WTC11 (cell line): ENCODE results near the gene YBEY. TPM values are rescaled to one million over a fixed set of nuclear protein-coding genes. Genes with fewer than 3 reads are reported as not detected.
A peak's percentile ranks its signal among the peaks of the same experiment; 100 is the strongest.

ENCODE experiments used
- ATAC-seq: fragments of 200-7000 bp; cut with Tn5 transposase; 2 replicates; pipeline ENCODE4 v1.10.0; 2021; ENCODE audit warnings: mild to moderate bottlenecking, moderate library complexity
- CTCF ChIA-PET: fragments of 300-600 bp; sonication (Branson Sonifier 250); formaldehyde crosslinking; loops from one replicate; lab custom pipeline; 2021; ENCODE audit warnings: antibody characterized with exemption; lab: Charles Lee
- POLR2A ChIA-PET: fragments of 350-600 bp; sonication (Branson Sonifier 250); formaldehyde crosslinking; loops from one replicate; lab custom pipeline; 2021; ENCODE audit warnings: antibody characterized with exemption; lab: Charles Lee
- DNase-seq: peaks from one replicate; pipeline ENCODE4 v3.0.0; 2021; ENCODE audit warnings: low spot score
- H3K27ac Mint-ChIP-seq: 2 replicates; pipeline ENCODE4 v1.8.0; 2021; ENCODE audit warnings: mixed read lengths
- H3K27me3 Mint-ChIP-seq: 2 replicates; pipeline ENCODE4 v1.8.0; 2021; ENCODE audit warnings: low read depth, mild to moderate bottlenecking, moderate library complexity, mixed read lengths
- H3K36me3 Mint-ChIP-seq: 2 replicates; pipeline ENCODE4 v1.8.0; 2021; ENCODE audit warnings: mixed read lengths
- H3K4me1 Mint-ChIP-seq: 2 replicates; pipeline ENCODE4 v1.8.0; 2022; ENCODE audit warnings: mixed read lengths
- H3K4me3 Mint-ChIP-seq: 2 replicates; pipeline ENCODE4 v1.8.0; 2021; ENCODE audit warnings: mild to moderate bottlenecking, moderate library complexity, mixed read lengths
- H3K9me3 Mint-ChIP-seq: 2 replicates; pipeline ENCODE4 v1.8.0; 2021; ENCODE audit warnings: mixed read lengths
- ATF3 ChIP-seq: sonication (generic); formaldehyde crosslinking; conservative IDR thresholded peaks from 2 replicates; pipeline ENCODE4 v1.8.1; 2022; ENCODE audit warnings: mild to moderate bottlenecking, missing genetic modification reagents
- ATF6 ChIP-seq: sonication (generic); formaldehyde crosslinking; IDR thresholded peaks from 2 replicates; pipeline ENCODE4 v1.8.1; 2023; ENCODE audit warnings: mild to moderate bottlenecking, missing genetic modification reagents
- CREM ChIP-seq: sonication (generic); formaldehyde crosslinking; IDR thresholded peaks from 2 replicates; pipeline ENCODE4 v1.8.1; 2022; ENCODE audit warnings: mild to moderate bottlenecking, missing genetic modification reagents, moderate library complexity
- E2F5 ChIP-seq: sonication (generic); formaldehyde crosslinking; IDR thresholded peaks from 2 replicates; pipeline ENCODE4 v1.8.1; 2022; ENCODE audit warnings: mild to moderate bottlenecking, moderate library complexity, missing genetic modification reagents
- EMX1 ChIP-seq: fragments of 250-450 bp; sonication (Bioruptor Pico); IDR thresholded peaks from 2 replicates; pipeline ENCODE4 v1.8.0; 2021; ENCODE audit warnings: mild to moderate bottlenecking
- ETV6 ChIP-seq: sonication (generic); formaldehyde crosslinking; IDR thresholded peaks from 2 replicates; pipeline ENCODE4 v1.8.1; 2022; ENCODE audit warnings: mild to moderate bottlenecking, missing genetic modification reagents
- HMGA2 ChIP-seq: fragments of 250-450 bp; sonication (Bioruptor Pico); IDR thresholded peaks from 2 replicates; pipeline ENCODE4 v1.4.0; 2021; ENCODE audit warnings: mild to moderate bottlenecking, moderate library complexity
- JUN ChIP-seq: sonication (generic); formaldehyde crosslinking; IDR thresholded peaks from 2 replicates; pipeline ENCODE4 v1.8.0; 2023; ENCODE audit warnings: mild to moderate bottlenecking, missing genetic modification reagents
- MAX ChIP-seq: sonication (generic); formaldehyde crosslinking; IDR thresholded peaks from 2 replicates; pipeline ENCODE4 v1.8.0; 2022; ENCODE audit warnings: mild to moderate bottlenecking, missing genetic modification reagents
- NR3C1 ChIP-seq: sonication (generic); formaldehyde crosslinking; conservative IDR thresholded peaks from 2 replicates; pipeline ENCODE4 v1.8.1; 2023; ENCODE audit warnings: low read depth, mild to moderate bottlenecking, missing genetic modification reagents
- TP53 ChIP-seq: sonication (generic); formaldehyde crosslinking; IDR thresholded peaks from 2 replicates; pipeline ENCODE4 v1.8.1; 2023; ENCODE audit warnings: mild to moderate bottlenecking, missing genetic modification reagents
- ZNF138 ChIP-seq: sonication (generic); formaldehyde crosslinking; conservative IDR thresholded peaks from 2 replicates; pipeline ENCODE4 v1.8.1; 2022; ENCODE audit warnings: mild to moderate bottlenecking, moderate library complexity, missing genetic modification reagents
- ZNF232 ChIP-seq: sonication (generic); formaldehyde crosslinking; IDR thresholded peaks from 2 replicates; pipeline ENCODE4 v1.8.0; 2022; ENCODE audit warnings: mild to moderate bottlenecking, missing genetic modification reagents
- ZNF263 ChIP-seq: sonication (generic); formaldehyde crosslinking; IDR thresholded peaks from 2 replicates; pipeline ENCODE4 v1.8.1; 2022; ENCODE audit warnings: low read depth, mild to moderate bottlenecking, moderate library complexity, missing genetic modification reagents
- ZNF317 ChIP-seq: sonication (generic); formaldehyde crosslinking; IDR thresholded peaks from 2 replicates; pipeline ENCODE4 v1.8.1; 2023; ENCODE audit warnings: low read depth, mild to moderate bottlenecking, moderate library complexity, missing genetic modification reagents, borderline replicate concordance
- ZNF396 ChIP-seq: fragments of 250-450 bp; sonication (Bioruptor Pico); IDR thresholded peaks from 2 replicates; pipeline ENCODE4 v1.8.0; 2021; ENCODE audit warnings: mild to moderate bottlenecking, moderate library complexity, borderline replicate concordance
- ZNF532 ChIP-seq: fragments of 250-450 bp; sonication (Bioruptor Pico); IDR thresholded peaks from 2 replicates; pipeline ENCODE4 v1.9.0; 2021; ENCODE audit warnings: mild to moderate bottlenecking, borderline replicate concordance
- total RNA-seq: library from RNA; stranded (reverse); gene quantifications from 3 replicates; pipeline ENCODE4 v1.2.3, GENCODE V29; 2021

YBEY gene
- total RNA-seq, 1 experiment from 2014 or later: 27.4 TPM

- CTCF ChIA-PET: no interaction called here
- peaks cover 35% of the 10 kb centered on the region for H3K36me3 Mint-ChIP-seq
- peak overlapping the region; percentile 88; the same call in 1 of the 2 replicates for H3K27ac Mint-ChIP-seq
Measured at GRCh38 chr21:46284077-46284644, 2.0 kb upstream of the YBEY start.

GRCh38 chr21:46284733-46285132, 1.4 kb upstream of the YBEY start:
- Mint-ChIP-seq H3K4me3 (peak overlapping the region; percentile 88), H3K27me3 (no peaks in the 10 kb centered on the region), H3K36me3 (peaks cover 30% of the 10 kb centered on the region), H3K27ac (no peak overlapping the region), H3K9me3 (no peaks in the 10 kb centered on the region), H3K4me1 (peaks cover 47% of the 10 kb centered on the region)
- ChIA-PET POLR2A (interaction anchor here (0.6 to 1.4 kb wide), 2 partner anchors 38 to 223 kb away, joined by 3 to 9 read pairs; no protein-coding TSS in a partner anchor), CTCF (no interaction called here)
- TF ChIP-seq EMX1: no peak
- TF ChIP-seq ZNF138 (CRISPR knock-in tag): no peak
- no peak for TF ChIP-seq ZNF263 (CRISPR knock-in tag)
- TF ChIP-seq JUN (CRISPR knock-in tag): no peak
- TF ChIP-seq HMGA2: no peak
- no peak for TF ChIP-seq ATF3 (CRISPR knock-in tag)
- TF ChIP-seq NR3C1 (CRISPR knock-in tag): no peak
- TF ChIP-seq CREM: no peak
- DNase-seq: no peak
- ATAC-seq: no peak

More at GRCh38 chr21:46284077-46284644, 2.0 kb upstream of the YBEY start:
- Mint-ChIP-seq H3K27me3 (no peaks in the 10 kb centered on the region), H3K4me3 (peak overlapping the region; percentile 88), H3K9me3 (no peaks in the 10 kb centered on the region), H3K4me1 (peaks cover 45% of the 10 kb centered on the region)
- ATAC-seq (no peak), DNase-seq (no peak)
- POLR2A ChIA-PET: interaction anchor here (0.6 to 1.4 kb wide), 2 partner anchors 39 to 224 kb away, joined by 3 to 9 read pairs; no protein-coding TSS in a partner anchor
- TF ChIP-seq CREM (no peak), ZNF532 (CRISPR knock-in tag) (no peak), MAX (CRISPR knock-in tag) (no peak), ATF6 (CRISPR knock-in tag) (no peak), TP53 (CRISPR knock-in tag) (no peak), E2F5 (CRISPR knock-in tag) (no peak), ZNF317 (CRISPR knock-in tag) (no peak), ETV6 (CRISPR knock-in tag) (no peak), ATF3 (CRISPR knock-in tag) (no peak), ZNF396 (no peak), ZNF232 (CRISPR knock-in tag) (no peak)
